HepG2 (cell line): ENCODE data around the gene ABTB2. TPM values are rescaled to one million over a fixed set of nuclear protein-coding genes. Genes with fewer than 3 reads are reported as not detected.
A peak's percentile ranks its signal among the peaks of the same experiment; 100 is the strongest.

Source experiments
- EP300 ChIP-seq, 3 experiments: sonication (generic) in 1 of 3; formaldehyde crosslinking in 1 of 3; IDR thresholded peaks; 2 replicates each; pipeline versions ENCODE4 v1.5.1 to v1.6.1; 2011 to 2020; ENCODE audit warnings: low read depth in 2 of 3, low read length in 2 of 3, borderline replicate concordance in 1 of 3, improper control_type of control experiment in 1 of 3, mild to moderate bottlenecking in 1 of 3, missing genetic modification reagents in 1 of 3, moderate library complexity in 1 of 3
- IRF1 ChIP-seq: sonication (generic); formaldehyde crosslinking; IDR thresholded peaks from 2 replicates; pipeline ENCODE4 v1.4.0; 2020; ENCODE audit warnings: low read depth, mild to moderate bottlenecking, missing genetic modification reagents
- IRX3 ChIP-seq: sonication (generic); formaldehyde crosslinking; IDR thresholded peaks from 2 replicates; pipeline ENCODE4 v1.8.1; 2023; ENCODE audit warnings: mild to moderate bottlenecking, low read depth, missing genetic modification reagents, borderline replicate concordance
- JARID2 ChIP-seq: sonication (generic); formaldehyde crosslinking; IDR thresholded peaks from 2 replicates; pipeline ENCODE4 v1.8.1; 2023; ENCODE audit warnings: missing genetic modification reagents, inconsistent platforms; ENCODE audit not compliant: insufficient replicate concordance
- KDM4B ChIP-seq: sonication (generic); formaldehyde crosslinking; IDR thresholded peaks from 2 replicates; pipeline ENCODE4 v1.4.0; 2020; ENCODE audit warnings: missing genetic modification reagents
- KMT2A ChIP-seq: sonication (generic); formaldehyde crosslinking; IDR thresholded peaks from 2 replicates; pipeline ENCODE4 v1.4.0; 2020; ENCODE audit warnings: missing genetic modification reagents
- LRRFIP1 ChIP-seq: sonication (generic); formaldehyde crosslinking; conservative IDR thresholded peaks from 2 replicates; pipeline ENCODE4 v1.4.0; 2020; ENCODE audit warnings: missing genetic modification reagents
- MTF2 ChIP-seq: sonication (generic); formaldehyde crosslinking; IDR thresholded peaks from 2 replicates; pipeline ENCODE4 v1.5.0; 2020; ENCODE audit warnings: missing genetic modification reagents, borderline replicate concordance
- NR2F2 ChIP-seq: IDR thresholded peaks from 2 replicates; pipeline ENCODE4 v1.6.1; 2012; ENCODE audit warnings: low read depth, inconsistent platforms, borderline replicate concordance
- RELA ChIP-seq: sonication (generic); formaldehyde crosslinking; IDR thresholded peaks from 2 replicates; pipeline ENCODE4 v1.4.0; 2020; ENCODE audit warnings: missing genetic modification reagents
- SALL1 ChIP-seq: sonication (generic); formaldehyde crosslinking; IDR thresholded peaks from 2 replicates; pipeline ENCODE4 v1.8.0; 2022; ENCODE audit warnings: mild to moderate bottlenecking, missing genetic modification reagents
- STAG1 ChIP-seq: sonication (generic); formaldehyde crosslinking; IDR thresholded peaks from 2 replicates; pipeline ENCODE4 v1.4.0; 2020; ENCODE audit warnings: missing genetic modification reagents
- TERF1 ChIP-seq: sonication (generic); formaldehyde crosslinking; IDR thresholded peaks from 2 replicates; pipeline ENCODE4 v1.8.0; 2022; ENCODE audit warnings: mild to moderate bottlenecking, missing genetic modification reagents, moderate library complexity
- YEATS4 ChIP-seq: sonication (generic); formaldehyde crosslinking; IDR thresholded peaks from 2 replicates; pipeline ENCODE4 v1.4.0; 2020; ENCODE audit warnings: missing genetic modification reagents, borderline replicate concordance
- ZBTB44 ChIP-seq: sonication (generic); formaldehyde crosslinking; IDR thresholded peaks from 2 replicates; pipeline ENCODE4 v1.4.0; 2020; ENCODE audit warnings: missing genetic modification reagents
- ZNF503 ChIP-seq: sonication (generic); formaldehyde crosslinking; IDR thresholded peaks from 2 replicates; pipeline ENCODE4 v1.4.0; 2020; ENCODE audit warnings: missing genetic modification reagents
- ZNF549 ChIP-seq: sonication (generic); formaldehyde crosslinking; IDR thresholded peaks from 2 replicates; pipeline ENCODE4 v1.5.0; 2020; ENCODE audit warnings: missing genetic modification reagents
- ZNF644 ChIP-seq: IDR thresholded peaks from 2 replicates; pipeline ENCODE4 v1.6.1; 2016; ENCODE audit warnings: low read depth
- ZNF713 ChIP-seq: sonication (generic); formaldehyde crosslinking; IDR thresholded peaks from 2 replicates; pipeline ENCODE4 v1.4.0; 2020; ENCODE audit warnings: mild to moderate bottlenecking, missing genetic modification reagents
- ZNF784 ChIP-seq: sonication (generic); formaldehyde crosslinking; IDR thresholded peaks from 2 replicates; pipeline ENCODE4 v1.5.1; 2020; ENCODE audit warnings: missing genetic modification reagents, mild to moderate bottlenecking, borderline replicate concordance
- ZNF878 ChIP-seq: sonication (generic); formaldehyde crosslinking; IDR thresholded peaks from 2 replicates; pipeline ENCODE4 v1.8.1; 2023; ENCODE audit warnings: mild to moderate bottlenecking, missing genetic modification reagents, moderate library complexity
- polyA plus RNA-seq, 8 experiments: library from polyadenylated mRNA; depleted of rRNA in 3 of 8; stranded (reverse) in 7 of 8; unstranded in 1 of 8; fragments of >200 nt; fragmentation: Illumina TruSeq in 4 of 8; extraction: Trizol in 4 of 8; gene quantifications; 2 replicates each; pipeline versions ENCODE4 v1.2.1 to v1.2.3, GENCODE V29; 2011 to 2016; ENCODE audit warnings: low read depth in 4 of 8, missing spikeins in 1 of 8, mixed read lengths in 1 of 8; ENCODE audit not compliant: insufficient read depth in 1 of 8
- total RNA-seq, 5 experiments: library from RNA; depleted of rRNA; stranded (reverse); fragments of >200 nt; fragmentation: Illumina TruSeq; extraction: Trizol; gene quantifications; 2 replicates each; pipeline ENCODE4 v1.2.3, GENCODE V29; 2016; ENCODE audit warnings: low read depth in 1 of 5

ABTB2 gene
- total and polyA plus RNA-seq, 2 of the 13 experiments (the other 11 are each of a cell fraction or from before 2014, with no cell fraction given), result 5.1 to 15.4 TPM

- no peak for TF ChIP-seq LRRFIP1 (CRISPR knock-in tag)
- TF ChIP-seq JARID2 (CRISPR knock-in tag), result no peak
- TF ChIP-seq EP300 (IDR thresholded peaks at IDR 0.05; ENCODE audit: low read depth in 2 of 2, low read length in 2 of 2), result no peak
- no peak for TF ChIP-seq EP300 (CRISPR knock-in tag; IDR thresholded peaks at IDR 0.05; ENCODE audit: borderline replicate concordance)
- no peak for TF ChIP-seq ZNF549 (CRISPR knock-in tag)
- TF ChIP-seq TERF1 (CRISPR knock-in tag), result no peak
- TF ChIP-seq ZNF644 (CRISPR knock-in tag), result no peak
- peak; percentile 86; the same call in 1 of the 2 replicates for TF ChIP-seq ZNF878 (CRISPR knock-in tag)
- no peak; the same call in 1 of the 2 replicates for TF ChIP-seq KDM4B (CRISPR knock-in tag)
- TF ChIP-seq IRF1 (CRISPR knock-in tag), result no peak
- no peak for TF ChIP-seq NR2F2
- TF ChIP-seq ZNF503 (CRISPR knock-in tag), result no peak
- TF ChIP-seq ZBTB44 (CRISPR knock-in tag), result no peak
- TF ChIP-seq SALL1 (CRISPR knock-in tag), result peak; percentile 41; the same call in 1 of the 2 replicates
- peak; percentile 18; the same call in 1 of the 2 replicates for TF ChIP-seq YEATS4 (CRISPR knock-in tag)
- no peak for TF ChIP-seq IRX3 (CRISPR knock-in tag)
- TF ChIP-seq STAG1, result no peak
- TF ChIP-seq KMT2A, result peak; percentile 24; the same call in 1 of the 2 replicates
- TF ChIP-seq RELA (CRISPR knock-in tag), result no peak
- no peak for TF ChIP-seq ZNF713 (CRISPR knock-in tag)
- no peak for TF ChIP-seq MTF2
- TF ChIP-seq ZNF784, result no peak
Measured at GRCh38 chr11:34357701-34358257, at the start of gene ABTB2 (continued).
